Activated T-cell treated with anti-CD3 and anti-CD28 coated beads for 48 hours (primary cell): ENCODE measurements around the gene CPAMD8.

ENCODE experiments used
- DNase-seq: peaks from one replicate; pipeline ENCODE4 v3.0.0-alpha.2; 2020; ENCODE audit warnings: low read depth

The CPAMD8 gene

GRCh38 chr19:16892868-16893685 is 133.5 kb downstream of the CPAMD8 start:
- no peak for DNase-seq

GRCh38 chr19:16892436-16892835 is 134.2 kb downstream of the CPAMD8 start:
- no peak for DNase-seq

- no peak for DNase-seq
Measured at GRCh38 chr19:16891696-16892382, 134.8 kb downstream of the CPAMD8 start.

GRCh38 chr19:16890461-16891184 is 136.0 kb downstream of the CPAMD8 start:
- DNase-seq, result no peak

GRCh38 chr19:16889883-16890460 is 136.6 kb downstream of the CPAMD8 start:
- no peak for DNase-seq

- no peak for DNase-seq
Measured at GRCh38 chr19:16889366-16889882, 137.2 kb downstream of the CPAMD8 start.

- no peak for DNase-seq
Measured at GRCh38 chr19:16888629-16889365, 137.8 kb downstream of the CPAMD8 start, which contains the start of gene F2RL3. Gene F2RL3 (plus strand): TSS chr19:16888999. CDS start chr19:16889190, 191 bp downstream.

- DNase-seq, result no peak
Measured at GRCh38 chr19:16887353-16888265, 139.0 kb downstream of the CPAMD8 start.

GRCh38 chr19:16886305-16886880 is 140.2 kb downstream of the CPAMD8 start:
- no peak for DNase-seq

GRCh38 chr19:16885166-16885565 is 141.4 kb downstream of the CPAMD8 start:
- no peak for DNase-seq

- DNase-seq, result no peak
Measured at GRCh38 chr19:16883522-16883921, 143.1 kb downstream of the CPAMD8 start.

GRCh38 chr19:16882146-16882545 is 144.5 kb downstream of the CPAMD8 start:
- DNase-seq, result no peak

- DNase-seq, result no peak
Measured at GRCh38 chr19:16880884-16881554, 145.6 kb downstream of the CPAMD8 start.

- DNase-seq, result no peak
Measured at GRCh38 chr19:16878181-16878965, 148.2 kb downstream of the CPAMD8 start.

GRCh38 chr19:16877581-16877980 is 149.0 kb downstream of the CPAMD8 start:
- no peak for DNase-seq

- DNase-seq, result no peak
Measured at GRCh38 chr19:16876904-16877361, 149.7 kb downstream of the CPAMD8 start.

- DNase-seq, result no peak
Measured at GRCh38 chr19:16875584-16876555, 150.7 kb downstream of the CPAMD8 start.
